WI38 (cell line): ENCODE results near the gene SLC4A4.

Experiments
- H3K4me3 ChIP-seq: 2 replicates; pipeline ENCODE4 v1.5.1; 2011; ENCODE audit warnings: low read depth, mild to moderate bottlenecking, control low read depth, low read length
- TF ChIP-seq, protein P1 (sequence below): IDR thresholded peaks from 2 replicates; pipeline ENCODE4 v1.5.1; 2012; ENCODE audit warnings: low read depth, mild to moderate bottlenecking, control low read depth, low read length

SLC4A4 gene

DNA sequence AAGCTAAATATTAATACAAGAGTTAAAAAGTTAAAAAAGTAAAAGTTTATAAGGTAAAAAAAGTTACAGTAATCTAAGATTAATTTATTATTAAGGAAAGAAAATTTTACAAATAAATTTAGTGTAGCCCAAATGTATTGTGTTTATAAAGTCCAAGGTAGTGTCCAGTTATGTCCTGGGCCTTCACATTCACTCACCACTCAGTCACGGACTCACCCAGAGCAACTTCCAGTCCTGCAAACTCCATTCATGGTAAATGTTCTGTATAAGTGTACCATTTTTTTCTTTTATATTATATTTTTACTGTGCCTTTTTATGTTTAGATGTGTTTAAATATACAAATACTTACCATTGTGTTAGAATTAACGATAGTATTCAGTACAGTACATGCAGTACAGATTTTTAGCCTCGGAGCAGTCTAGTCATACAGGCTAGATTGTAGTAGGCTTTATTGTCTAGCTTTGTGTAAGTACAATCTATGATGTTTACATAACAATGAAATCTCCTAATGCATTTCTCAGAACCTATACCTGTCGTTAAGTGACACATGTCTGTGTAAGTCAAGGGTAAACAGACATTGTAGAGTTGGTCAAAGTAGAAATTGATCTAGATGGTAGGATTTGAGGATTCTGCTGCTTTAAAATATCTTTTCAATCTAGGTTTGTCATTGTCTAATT lies 247.4 kb downstream of the SLC4A4 start:
- TF ChIP-seq, protein P1, sequence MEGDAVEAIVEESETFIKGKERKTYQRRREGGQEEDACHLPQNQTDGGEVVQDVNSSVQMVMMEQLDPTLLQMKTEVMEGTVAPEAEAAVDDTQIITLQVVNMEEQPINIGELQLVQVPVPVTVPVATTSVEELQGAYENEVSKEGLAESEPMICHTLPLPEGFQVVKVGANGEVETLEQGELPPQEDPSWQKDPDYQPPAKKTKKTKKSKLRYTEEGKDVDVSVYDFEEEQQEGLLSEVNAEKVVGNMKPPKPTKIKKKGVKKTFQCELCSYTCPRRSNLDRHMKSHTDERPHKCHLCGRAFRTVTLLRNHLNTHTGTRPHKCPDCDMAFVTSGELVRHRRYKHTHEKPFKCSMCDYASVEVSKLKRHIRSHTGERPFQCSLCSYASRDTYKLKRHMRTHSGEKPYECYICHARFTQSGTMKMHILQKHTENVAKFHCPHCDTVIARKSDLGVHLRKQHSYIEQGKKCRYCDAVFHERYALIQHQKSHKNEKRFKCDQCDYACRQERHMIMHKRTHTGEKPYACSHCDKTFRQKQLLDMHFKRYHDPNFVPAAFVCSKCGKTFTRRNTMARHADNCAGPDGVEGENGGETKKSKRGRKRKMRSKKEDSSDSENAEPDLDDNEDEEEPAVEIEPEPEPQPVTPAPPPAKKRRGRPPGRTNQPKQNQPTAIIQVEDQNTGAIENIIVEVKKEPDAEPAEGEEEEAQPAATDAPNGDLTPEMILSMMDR: no peak
- no peak overlapping the region for H3K4me3 ChIP-seq

DNA sequence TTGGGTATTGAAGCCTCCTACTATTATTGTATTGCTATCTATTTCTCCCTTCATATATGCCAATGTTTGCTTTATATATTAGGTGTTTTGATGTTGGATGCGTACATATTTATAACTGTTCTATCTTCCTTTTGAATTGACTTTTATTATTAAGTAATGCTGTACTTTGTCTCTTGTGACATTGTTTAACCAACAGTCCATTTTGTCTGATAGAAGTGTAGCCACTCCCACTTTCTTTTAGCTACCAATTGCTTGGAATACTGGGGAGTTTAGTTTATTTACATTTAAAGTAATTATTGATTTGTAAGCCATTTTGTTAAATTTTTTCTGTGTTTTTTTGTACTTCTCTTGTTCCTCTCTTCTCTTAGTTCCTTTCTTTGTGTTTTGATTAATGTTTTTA lies 249.2 kb downstream of the SLC4A4 start:
- H3K4me3 ChIP-seq: no peak overlapping the region
- TF ChIP-seq, protein P1: no peak

DNA sequence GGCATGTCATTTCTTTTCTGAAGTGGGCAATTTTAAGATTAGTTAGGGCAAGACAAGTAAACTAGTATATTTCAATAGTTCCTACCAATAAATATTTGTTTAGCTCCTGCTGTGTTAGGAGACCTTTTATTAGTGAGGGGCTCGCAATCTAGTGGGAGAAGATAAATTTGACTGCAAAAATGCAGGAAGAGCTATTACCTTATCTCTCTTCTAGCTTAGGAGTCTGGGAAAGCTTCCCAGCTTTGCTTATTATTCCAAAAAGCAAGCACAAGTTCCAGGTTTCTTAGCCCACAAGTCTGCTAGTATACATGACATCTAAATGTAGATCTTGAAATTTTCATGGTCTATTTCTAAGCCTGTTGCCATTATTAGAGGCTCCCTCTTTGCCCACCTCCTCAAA lies 254.0 kb downstream of the SLC4A4 start:
- TF ChIP-seq, protein P1: no peak
- no peak overlapping the region for H3K4me3 ChIP-seq

DNA sequence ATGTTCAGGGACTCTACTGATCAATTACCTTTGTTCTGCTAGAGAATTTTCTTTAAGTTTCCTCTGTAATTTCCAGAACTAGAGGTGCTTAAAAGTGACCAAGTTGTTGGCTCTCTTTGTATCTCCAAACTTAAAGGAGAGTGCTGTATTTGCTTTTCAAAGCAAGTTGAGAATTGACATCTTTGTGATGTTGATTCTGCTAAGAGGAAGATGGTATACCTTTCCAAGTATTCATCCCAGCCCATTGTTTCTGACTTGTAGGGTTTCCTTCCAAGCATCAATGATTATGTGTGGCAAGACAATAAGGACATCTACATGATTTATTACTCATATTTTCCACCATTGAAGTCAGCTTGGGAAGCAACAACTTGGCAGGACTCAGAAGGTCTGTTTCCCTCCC lies 254.5 kb downstream of the SLC4A4 start:
- H3K4me3 ChIP-seq: no peak overlapping the region
- TF ChIP-seq, protein P1: no peak

DNA sequence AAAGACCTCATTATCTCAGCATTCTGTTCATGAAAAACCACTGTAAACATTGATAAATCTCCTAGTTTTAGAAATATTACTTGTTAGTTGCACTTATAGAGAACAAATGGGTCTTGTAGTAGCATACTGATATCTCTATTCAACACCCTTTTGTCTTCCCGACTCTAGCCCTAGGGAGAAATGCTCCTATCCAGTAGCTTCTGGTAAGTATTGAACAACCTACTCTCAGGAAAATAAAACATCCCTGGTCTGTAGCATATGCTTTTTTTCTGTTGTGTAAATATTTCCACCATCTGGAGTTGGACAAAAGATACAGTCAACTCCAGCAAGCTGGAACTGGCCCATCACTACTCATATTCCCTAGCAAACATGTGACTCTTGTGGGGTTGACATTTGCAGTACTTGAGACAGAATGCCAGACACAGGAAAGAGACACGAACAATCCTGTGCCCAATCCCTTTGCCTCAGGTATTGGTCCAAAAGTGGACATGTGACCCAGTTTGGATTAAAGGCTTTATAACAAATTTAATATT lies 256.8 kb downstream of the SLC4A4 start:
- no peak overlapping the region for H3K4me3 ChIP-seq
- TF ChIP-seq, protein P1: no peak

DNA sequence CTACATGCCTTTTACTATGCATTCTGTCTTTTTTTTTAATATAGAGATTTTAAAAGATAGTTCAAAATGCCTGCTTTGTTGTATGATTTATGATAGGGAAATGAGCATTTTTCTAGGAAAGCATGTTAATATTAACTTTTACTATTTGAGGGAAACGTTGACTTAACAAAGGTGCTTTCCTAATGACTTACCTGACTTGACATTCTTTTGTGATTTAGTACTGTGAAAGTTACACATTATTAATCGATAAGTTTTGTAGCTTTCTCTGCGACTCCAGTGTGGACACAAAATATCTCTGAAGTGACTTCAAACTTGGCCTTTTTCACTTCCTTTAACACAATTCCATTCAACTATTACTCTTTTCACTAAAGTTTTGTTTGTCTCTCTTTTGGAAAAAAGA lies 260.8 kb downstream of the SLC4A4 start:
- TF ChIP-seq, protein P1: no peak
- H3K4me3 ChIP-seq: no peak overlapping the region

DNA sequence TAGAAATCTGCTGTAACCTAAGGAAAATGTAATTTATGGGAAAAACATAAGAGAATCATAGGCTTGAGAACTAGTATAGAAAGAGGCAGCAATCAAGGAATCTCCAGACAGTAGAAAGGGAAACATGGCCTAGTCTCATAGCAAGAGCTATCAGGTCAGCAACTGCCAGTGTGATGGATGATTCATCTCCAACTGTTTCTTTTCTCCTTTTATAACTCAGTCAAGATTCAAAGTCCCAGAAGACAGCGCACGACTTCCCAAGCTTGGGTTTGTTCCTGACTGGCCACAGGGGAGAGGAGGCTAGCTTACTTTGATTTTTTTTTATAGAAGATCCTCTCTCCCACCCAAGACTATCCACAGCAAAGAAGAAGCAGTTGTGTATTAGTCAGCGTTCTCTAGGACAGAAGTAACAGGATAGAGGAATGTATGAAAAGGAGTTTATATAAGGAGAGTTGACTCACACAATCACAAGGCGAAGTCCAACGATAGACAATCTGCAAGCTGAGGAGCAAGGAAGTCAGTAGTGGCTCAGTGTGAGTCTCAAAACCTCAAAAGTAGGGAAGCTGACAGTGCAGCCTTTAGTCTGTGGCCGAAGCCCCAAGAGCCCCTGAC lies 263.6 kb downstream of the SLC4A4 start:
- TF ChIP-seq, protein P1: no peak
- H3K4me3 ChIP-seq: no peak overlapping the region; the same call in 1 of the 2 replicates
